Activated naive CD4-positive, alpha-beta T cell treated with anti-CD3 and anti-CD28 coated beads, Interleukin-2, amount 50 U/mL, for 72 hours (primary cell): Measurements from ENCODE around the gene FAM229B. TPM values are rescaled to one million over a fixed set of nuclear protein-coding genes. Genes with fewer than 3 reads are reported as not detected.
A peak's percentile ranks its signal among the peaks of the same experiment; 100 is the strongest.
"Not testable (repeated sequence)": the region's sequence is repeated elsewhere in the genome, so short reads cannot be mapped to it uniquely, and the experiment has no call there.

Source experiments
- ATAC-seq, 2 donors: fragments of 150-1000 bp; cut with Tn5 transposase; 2 replicates each; pipeline ENCODE4 v1.10.0; 2021; ENCODE audit warnings: mild to moderate bottlenecking in 2 of 2, moderate library complexity in 2 of 2
- DNase-seq, 2 donors: peaks; one replicate each; pipeline ENCODE4 v3.0.0; 2021 to 2022; ENCODE audit warnings: low spot score in 2 of 2
- H3K27ac Mint-ChIP-seq, 2 donors: one replicate each; pipeline ENCODE4 v1.8.0; 2022; ENCODE audit warnings: mild to moderate bottlenecking in 2 of 2, mixed read lengths in 2 of 2
- H3K36me3 Mint-ChIP-seq, 2 donors: one replicate each; pipeline ENCODE4 v1.8.0; 2022; ENCODE audit warnings: mixed read lengths in 2 of 2
- H3K9me3 Mint-ChIP-seq, 2 donors: one replicate each; pipeline ENCODE4 v1.8.0; 2022; ENCODE audit warnings: mixed read lengths in 2 of 2
- total RNA-seq, 2 donors: library from RNA; stranded (reverse); gene quantifications; one replicate each; pipeline ENCODE4 v1.2.3, GENCODE V29; 2022

FAM229B gene, protein sequence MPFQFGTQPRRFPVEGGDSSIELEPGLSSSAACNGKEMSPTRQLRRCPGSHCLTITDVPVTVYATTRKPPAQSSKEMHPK
- total RNA-seq = 1 to 10 TPM; 1.3 to 6.3 TPM

DNA sequence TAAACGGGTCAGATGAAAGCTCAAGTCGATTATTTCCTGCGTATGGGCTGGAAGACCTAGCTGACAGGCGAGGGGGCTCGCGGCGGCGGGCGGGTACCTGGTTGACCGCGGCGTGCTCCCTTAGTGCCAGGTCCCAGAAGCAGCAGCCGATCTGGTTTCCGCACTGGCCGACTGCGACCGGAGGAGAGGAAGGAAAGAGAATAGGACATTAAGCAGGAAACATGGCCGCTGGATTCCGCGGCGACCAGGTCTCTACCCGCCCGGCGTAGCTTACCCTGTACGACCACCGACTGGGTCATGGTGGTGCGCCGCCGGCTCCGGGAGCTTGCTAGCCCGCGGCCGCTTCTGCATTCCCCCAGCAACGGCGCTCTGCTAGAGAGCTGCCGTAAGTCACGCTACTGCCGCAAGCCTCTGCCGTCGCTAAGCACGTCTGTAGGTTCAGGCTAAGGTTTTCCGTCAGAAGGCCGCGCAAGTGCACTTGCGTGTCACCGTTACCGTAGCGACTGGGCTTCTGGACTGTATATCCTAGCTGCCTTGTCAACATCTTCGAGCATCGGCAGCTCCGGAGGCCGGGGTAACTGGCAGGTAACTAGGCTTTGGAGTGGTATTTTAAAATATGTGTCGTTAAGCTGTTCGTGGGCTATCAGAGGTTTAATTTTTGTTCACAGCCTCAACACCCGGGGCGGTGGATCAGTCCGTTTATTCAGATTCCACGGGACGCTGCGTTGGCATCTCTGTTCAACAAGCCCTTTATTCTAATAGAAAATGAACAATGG lies at the start of gene FAM229B, which contains the start of gene TUBE1:
FAM229B (plus strand) TSS at position 456 of the 776 bp plus-strand sequence. CDS start 11,693 bp downstream, outside the sequence.
TUBE1 (minus strand) TSS at position 347 of the 776 bp plus-strand sequence; CDS start at position 299, 48 bp downstream.
- no peaks in the 10 kb centered on the region for H3K36me3 Mint-ChIP-seq
- peak; percentile 96 for ATAC-seq
- H3K27ac Mint-ChIP-seq = no peak within 1 kb of the TSS
- H3K9me3 Mint-ChIP-seq = no peaks in the 10 kb centered on the region
- peak; percentile 80 to 86 for DNase-seq

DNA sequence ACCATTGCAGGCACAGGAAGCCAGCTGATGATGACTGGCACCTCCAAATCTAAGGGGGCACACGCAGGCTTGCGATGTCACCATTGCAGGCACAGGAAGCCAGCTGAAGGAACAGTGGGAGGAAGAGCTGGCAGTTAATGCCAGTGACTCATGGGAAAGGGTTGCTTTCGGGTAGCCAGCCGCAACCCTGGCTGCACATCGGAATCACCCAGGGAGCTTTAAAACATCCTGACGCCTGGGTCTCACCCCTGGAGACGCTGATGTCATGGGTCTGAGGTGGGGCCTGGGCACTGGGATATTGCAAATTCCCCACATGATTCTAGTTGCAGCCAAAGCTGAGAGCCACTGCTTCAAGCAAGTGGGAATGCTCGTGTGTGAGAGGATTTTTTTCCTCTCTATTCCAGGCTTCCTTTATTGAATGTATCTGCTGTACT lies 49.6 kb upstream of the FAM229B start:
- peak; percentile 14 to 65 for ATAC-seq
- Mint-ChIP-seq H3K27ac (no peak overlapping the region), H3K9me3 (peaks cover 0 to 8% of the 10 kb centered on the region in 2 donors), H3K36me3 (no peaks in the 10 kb centered on the region)
- no peak for DNase-seq

DNA sequence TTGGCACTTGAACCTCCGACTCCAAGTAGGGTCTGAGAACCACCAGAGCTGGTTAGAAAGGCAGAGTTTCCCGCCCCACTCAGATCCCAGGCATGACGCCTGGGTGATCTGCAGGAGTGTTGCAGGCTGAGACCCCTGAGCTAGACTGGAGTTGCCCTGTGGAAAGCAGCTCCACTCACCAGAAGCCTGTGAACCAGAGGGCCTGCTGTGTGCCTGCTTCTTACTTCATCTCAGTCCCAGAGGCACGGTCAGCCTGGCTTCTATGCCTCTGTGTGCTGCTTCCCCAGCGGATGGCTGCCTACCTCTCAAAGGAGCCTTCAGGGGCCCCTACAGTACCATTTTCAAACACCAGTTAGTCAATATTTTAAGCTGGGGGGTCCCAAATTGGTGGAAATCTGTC lies 49.1 kb upstream of the FAM229B start:
- no peak for DNase-seq
- no peak for ATAC-seq
- H3K27ac Mint-ChIP-seq = no peak overlapping the region
- H3K36me3 Mint-ChIP-seq = no peaks in the 10 kb centered on the region
- peaks cover 0 to 8% of the 10 kb centered on the region in 2 donors for H3K9me3 Mint-ChIP-seq

DNA sequence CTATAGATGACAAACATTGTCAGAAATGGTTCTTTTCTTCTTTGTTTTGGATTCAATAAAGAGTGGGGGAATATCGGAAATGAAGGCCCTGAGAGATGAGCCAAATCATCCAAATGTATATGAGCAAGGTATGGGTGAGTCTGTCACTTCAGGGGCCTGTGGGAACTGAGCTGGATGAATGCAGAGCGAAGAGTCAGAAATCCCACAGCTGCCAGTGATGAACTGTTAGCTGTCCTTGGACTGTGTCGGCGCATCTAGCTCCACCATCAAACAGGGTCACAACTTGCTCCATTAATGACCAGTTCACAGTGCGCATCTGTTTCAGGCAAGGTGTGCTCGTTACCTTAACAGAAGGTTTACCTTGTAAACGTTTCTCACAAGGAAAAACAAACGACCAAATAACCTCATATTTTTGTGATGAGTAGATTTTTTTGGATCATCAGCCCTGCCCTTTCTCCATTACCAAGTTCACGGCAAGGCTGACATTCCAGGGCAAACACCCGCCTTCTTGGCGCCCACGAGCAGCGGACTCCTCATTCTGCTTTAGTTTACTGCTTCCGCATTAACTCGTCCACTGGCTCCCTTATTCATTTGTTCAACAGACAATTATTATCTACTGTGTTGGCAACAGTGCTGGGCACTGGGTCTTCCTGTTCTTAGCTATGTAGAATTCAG lies 48.5 kb upstream of the FAM229B start:
- Mint-ChIP-seq H3K27ac (no peak overlapping the region), H3K36me3 (no peaks in the 10 kb centered on the region), H3K9me3 (peaks cover 0 to 8% of the 10 kb centered on the region in 2 donors)
- ATAC-seq (no peak), DNase-seq (no peak)

DNA sequence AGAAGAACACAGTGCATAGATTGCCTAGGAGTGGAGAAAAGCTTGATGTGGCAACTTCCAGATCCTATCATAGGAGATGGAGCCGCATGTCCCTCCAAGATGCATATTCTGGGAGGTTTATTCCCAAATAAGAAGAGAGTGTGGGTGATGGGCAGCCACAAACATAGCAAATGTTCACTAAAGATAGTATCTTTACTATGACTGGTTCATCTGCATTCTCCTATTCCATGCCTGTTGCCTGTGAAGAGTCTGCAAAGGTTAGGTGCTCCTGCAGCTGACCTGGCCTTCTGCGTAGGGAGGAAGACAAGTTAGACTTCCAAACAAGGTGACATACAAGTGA lies 48.0 kb upstream of the FAM229B start:
- no peak for DNase-seq
- no peak for ATAC-seq
- Mint-ChIP-seq H3K36me3 (no peaks in the 10 kb centered on the region), H3K27ac (peak overlapping the region in 1 of 2 donors; percentile 26), H3K9me3 (peaks cover 0 to 8% of the 10 kb centered on the region in 2 donors)

DNA sequence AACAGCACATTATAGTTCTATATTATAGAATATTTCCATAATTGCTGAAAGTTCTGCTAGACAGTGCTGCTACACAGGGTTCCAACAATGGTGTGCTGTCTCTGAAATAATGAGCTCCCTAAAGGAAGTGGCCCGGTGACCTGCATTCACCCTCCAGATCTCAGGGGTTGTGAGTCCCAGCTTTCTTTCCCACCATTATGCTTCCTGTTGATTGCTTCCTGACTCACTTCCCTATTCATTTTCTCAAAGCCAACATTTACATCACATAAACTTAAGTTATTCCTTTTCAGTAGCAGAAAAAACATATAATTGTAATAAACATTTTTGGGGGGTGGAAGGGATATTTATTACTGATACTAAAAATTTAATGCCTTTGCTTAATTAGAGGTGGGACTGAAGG lies 46.4 kb upstream of the FAM229B start:
- no peak for ATAC-seq

DNA sequence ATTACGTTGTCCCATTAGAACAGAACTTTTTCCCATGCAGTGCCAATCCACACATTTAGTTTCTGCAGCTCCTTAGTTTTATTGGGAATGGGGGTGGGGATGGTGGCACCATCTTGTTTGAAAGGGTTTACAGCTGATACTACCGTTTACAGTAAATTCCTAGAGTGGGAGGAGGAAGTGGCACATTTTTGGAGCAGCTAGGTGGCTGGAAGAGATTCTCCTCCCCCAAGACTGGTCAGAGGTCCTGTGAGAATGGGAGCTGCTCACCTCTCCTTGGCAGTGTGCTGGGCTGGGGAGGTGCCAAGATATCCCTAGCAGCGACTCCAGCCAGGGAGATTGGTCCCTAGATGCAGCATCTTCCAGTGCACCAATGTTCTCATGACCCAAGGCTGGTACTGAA lies 45.9 kb upstream of the FAM229B start:
- Mint-ChIP-seq H3K9me3 (peaks cover 0 to 8% of the 10 kb centered on the region in 2 donors), H3K27ac (peak overlapping the region; percentile 91 to 96), H3K36me3 (no peaks in the 10 kb centered on the region)
- DNase-seq = no peak
- no peak for ATAC-seq

More for the DNA sequence above, 46.4 kb upstream of the FAM229B start:
- H3K36me3 Mint-ChIP-seq = no peaks in the 10 kb centered on the region
- peaks cover 0 to 8% of the 10 kb centered on the region in 2 donors for H3K9me3 Mint-ChIP-seq
- H3K27ac Mint-ChIP-seq = peak overlapping the region in 1 of 2 donors; percentile 96
- no peak for DNase-seq

DNA sequence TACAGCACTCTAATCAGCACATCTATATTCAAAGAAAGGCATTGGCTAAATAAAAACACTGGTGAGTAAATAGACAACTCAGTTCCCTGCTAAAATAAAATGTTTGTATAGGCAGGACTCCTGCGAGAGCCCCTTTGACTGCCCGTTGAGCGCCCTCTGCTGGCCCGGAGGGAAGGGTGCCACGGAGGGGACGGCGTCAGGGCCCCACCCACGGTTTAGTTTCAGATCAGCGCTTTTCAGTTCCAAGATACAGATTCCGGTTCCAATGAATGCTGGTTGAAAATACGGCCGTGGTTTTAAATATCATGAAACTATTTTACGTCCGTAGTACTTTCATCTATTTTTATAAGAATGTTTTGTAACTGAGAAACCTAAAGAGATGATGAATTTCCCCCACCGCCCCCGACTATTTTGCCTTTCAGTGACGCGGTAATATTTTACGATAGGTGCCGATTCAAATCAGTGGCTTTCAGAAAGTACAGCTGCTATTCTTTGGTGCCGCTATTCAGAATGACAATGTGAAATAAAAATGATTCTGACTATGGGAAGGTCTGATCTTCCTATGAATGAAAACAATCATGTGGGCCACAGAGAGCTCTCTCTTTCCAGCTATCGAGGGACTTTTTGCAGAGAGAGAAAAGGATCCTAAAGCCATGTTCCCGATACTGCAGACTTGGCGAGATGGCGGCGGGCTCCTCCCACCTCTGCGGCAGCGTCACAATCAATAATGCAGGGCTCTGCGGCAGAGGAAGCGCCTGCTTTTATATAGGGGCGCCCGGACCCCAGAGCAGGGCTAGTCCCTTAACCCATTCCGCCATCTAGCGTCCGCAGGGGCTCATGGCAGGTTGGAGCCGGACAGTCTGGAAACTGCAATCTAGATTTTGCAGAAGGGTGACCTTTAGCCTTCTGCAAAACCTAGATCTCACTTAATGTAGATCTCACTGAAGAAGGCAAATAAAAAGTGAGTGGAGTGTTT lies 44.1 kb upstream of the FAM229B start:
- no peaks in the 10 kb centered on the region for H3K36me3 Mint-ChIP-seq
- ATAC-seq = peak; percentile 89 to 94
- peak; percentile 85 to 97 for DNase-seq
- peaks cover 0 to 8% of the 10 kb centered on the region in 2 donors for H3K9me3 Mint-ChIP-seq
- H3K27ac Mint-ChIP-seq = peak overlapping the region; percentile 96 to 98

DNA sequence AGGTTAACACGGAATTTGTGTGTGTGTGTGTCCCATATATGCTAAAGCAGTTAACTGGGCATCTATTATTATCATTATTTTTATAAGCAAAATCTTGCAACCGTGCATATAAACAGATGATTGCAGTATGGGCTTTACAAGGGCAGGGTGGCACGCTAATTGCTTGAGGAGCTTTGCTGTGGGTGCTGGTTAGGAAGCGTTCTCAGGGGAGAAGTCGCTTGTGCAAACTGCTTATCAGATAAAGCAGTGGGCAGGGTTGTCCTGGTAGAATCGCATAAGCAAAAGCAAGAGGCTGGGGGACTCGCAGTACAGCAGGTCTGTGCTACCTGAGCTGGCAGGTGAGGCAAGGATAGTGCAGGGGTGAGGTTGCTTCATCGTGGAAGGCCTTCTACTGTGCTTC lies 43.2 kb upstream of the FAM229B start:
- Mint-ChIP-seq H3K27ac (peak overlapping the region in 1 of 2 donors; percentile 96), H3K9me3 (peaks cover 0 to 8% of the 10 kb centered on the region in 2 donors), H3K36me3 (no peaks in the 10 kb centered on the region)
- ATAC-seq (no peak), DNase-seq (no peak)

DNA sequence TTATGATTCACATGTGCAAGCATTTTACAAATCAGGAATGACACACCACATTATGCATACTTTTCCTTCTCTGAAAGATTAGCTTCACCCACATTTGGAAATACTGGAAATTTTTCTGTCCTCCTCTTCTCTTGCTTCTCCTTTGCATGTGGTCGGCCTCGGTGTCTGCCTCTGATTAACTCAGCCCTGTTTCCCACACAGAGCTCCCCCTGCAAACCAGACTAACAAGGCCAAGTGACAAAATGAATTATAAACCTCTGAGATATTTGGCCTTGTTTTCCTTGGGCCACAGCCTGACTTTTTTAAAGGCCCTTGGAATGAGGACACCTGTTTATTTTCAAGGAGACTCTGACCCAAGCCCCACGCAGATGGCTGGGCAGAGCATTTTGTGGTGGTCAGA lies 42.5 kb upstream of the FAM229B start:
- Mint-ChIP-seq H3K27ac (no peak overlapping the region), H3K9me3 (peaks cover 0 to 8% of the 10 kb centered on the region in 2 donors), H3K36me3 (no peaks in the 10 kb centered on the region)

DNA sequence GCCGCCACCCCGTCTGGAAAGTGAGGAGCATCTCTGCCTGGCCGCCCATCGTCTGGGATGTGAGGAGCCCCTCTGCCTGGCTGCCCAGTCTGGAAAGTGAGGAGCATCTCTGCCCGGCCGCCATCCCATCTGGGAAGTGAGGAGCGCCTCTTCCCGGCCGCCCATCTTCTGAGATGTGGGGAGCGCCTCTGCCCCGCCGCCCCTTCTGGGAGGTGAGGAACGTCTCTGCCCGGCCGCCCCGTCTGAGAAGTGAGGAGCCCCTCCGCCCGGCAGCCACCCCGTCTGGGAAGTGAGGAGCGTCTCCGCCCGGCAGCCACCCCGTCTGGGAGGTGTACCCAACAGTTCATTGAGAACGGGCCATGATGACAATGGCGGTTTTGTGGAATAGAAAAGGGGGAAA lies 39.9 kb upstream of the FAM229B start:
- H3K9me3 Mint-ChIP-seq, H3K27ac Mint-ChIP-seq, ATAC-seq, DNase-seq, H3K36me3 Mint-ChIP-seq: not testable (repeated sequence)

More for the DNA sequence above, 42.5 kb upstream of the FAM229B start:
- ATAC-seq (no peak), DNase-seq (no peak)

DNA sequence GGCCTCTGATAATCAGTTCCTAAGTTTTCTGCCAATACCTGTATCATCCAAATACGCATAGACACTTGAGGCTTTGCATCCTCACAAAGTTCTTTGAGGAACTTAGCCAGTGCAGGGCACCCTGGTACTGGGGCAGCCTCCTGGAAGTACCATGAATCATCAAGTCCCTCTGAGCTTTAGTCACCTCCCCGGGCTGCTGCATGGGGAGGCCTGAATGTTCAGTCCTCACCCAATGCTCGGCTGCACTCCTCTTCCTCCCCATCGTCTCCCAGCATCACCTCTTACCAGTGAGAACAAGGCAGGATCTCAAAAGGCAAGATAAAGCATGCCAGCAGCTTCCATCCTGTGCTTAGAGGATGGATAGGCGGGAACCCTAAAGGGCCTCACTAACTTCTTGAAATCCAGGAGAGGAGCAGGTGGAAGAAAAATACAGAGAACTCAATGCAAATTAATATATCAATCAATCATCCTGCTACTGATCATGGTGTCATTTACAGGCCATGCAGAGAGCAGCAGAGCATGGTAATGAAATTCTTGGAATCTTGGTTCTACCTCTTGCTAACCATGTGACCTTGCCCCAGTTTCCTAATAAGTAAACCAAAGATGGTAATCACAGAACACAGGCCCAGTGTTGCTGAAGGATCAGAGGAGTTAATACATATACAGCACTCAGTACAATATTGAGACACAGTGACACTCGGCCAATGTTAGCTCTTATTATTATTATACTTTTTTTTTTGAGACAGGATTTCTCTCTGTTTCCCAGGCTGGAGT lies 38.2 kb upstream of the FAM229B start:
- H3K36me3 Mint-ChIP-seq = no peaks in the 10 kb centered on the region
- no peak for DNase-seq
- H3K27ac Mint-ChIP-seq = no peak overlapping the region
- peak in 1 of 2 donors; percentile 18 for ATAC-seq
- H3K9me3 Mint-ChIP-seq = no peaks in the 10 kb centered on the region

DNA sequence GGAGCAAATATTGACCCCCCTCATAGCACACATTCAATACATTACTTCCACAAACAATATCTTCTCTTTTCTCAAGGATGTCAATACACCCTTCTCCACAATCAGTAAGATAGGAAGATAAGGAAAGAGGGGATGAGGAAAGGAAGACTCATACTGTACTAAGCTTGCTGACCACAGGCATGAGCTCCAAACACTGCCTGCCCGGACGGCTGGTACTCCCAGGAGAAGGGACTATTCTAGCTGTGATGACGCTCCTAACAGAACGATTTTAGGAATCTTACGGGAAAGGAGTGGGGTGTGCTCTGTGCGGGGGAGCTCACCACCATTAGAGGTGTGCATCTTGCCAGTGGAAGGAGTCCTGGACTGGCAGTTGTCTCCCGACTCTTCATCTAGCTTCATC lies 37.4 kb upstream of the FAM229B start:
- Mint-ChIP-seq H3K27ac (peak overlapping the region in 1 of 2 donors; percentile 66), H3K36me3 (no peaks in the 10 kb centered on the region), H3K9me3 (no peaks in the 10 kb centered on the region)
- ATAC-seq (no peak), DNase-seq (no peak)

DNA sequence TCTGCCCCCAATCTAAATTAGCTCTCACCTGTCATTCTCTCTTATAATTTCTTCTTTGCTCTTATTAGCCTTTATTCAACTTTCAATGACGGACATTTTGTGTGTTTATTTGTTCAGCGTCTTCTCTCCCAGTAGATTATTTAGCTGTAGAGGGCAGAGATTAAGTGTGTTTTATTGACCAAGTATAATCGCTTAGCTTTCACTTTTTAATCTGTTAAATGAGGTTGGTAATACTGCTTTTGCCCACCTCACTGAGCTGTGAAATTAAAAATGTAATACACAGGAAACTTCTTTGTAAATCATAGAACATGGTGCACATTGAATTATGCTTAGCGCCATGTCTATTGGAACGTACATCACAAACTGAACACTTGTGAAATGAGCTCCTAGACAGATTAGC lies 37.0 kb upstream of the FAM229B start:
- ATAC-seq (no peak), DNase-seq (no peak)
- no peaks in the 10 kb centered on the region for H3K36me3 Mint-ChIP-seq
- H3K27ac Mint-ChIP-seq = peak overlapping the region in 1 of 2 donors; percentile 66
- no peaks in the 10 kb centered on the region for H3K9me3 Mint-ChIP-seq

DNA sequence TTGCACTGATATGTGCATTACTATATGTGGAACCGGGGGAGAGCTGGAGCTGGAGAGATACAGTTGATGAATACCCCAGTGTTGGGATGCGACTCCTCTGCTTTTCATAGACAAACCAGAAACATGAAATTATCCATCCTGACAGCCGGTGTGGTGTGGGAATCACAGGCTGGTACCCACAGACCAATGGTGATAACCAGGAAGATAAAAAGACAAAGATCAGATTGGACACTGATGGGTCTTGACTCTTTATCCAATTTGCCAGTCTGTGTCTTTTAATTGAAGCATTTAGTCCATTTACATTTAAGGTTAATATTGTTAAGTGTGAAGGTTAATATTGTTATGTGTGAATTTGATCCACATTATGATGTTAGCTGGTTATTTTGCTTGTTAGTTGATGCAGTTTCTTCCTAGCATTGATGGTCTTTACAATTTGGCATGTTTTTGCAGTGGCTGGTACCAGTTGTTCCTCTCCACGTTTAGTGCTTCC lies 36.1 kb upstream of the FAM229B start:
- ATAC-seq, H3K36me3 Mint-ChIP-seq, H3K27ac Mint-ChIP-seq, H3K9me3 Mint-ChIP-seq, DNase-seq: not testable (repeated sequence)
